Measurements from ENCODE around the gene SUSD3. TPM values are rescaled to one million over a fixed set of nuclear protein-coding genes. Genes with fewer than 3 reads are reported as not detected.

Gene SUSD3
- total RNA-seq, 2 experiments from 2014 or later, result 33.9 to 35.6 TPM

- peak overlapping the region; percentile 81 for H3K27ac Mint-ChIP-seq
- Histone ChIP-seq H3K4me3 (ENCODE audit: low read length) (no peak overlapping the region), H3K27me3 (ENCODE audit: control insufficient read depth in 1 of 2, insufficient read depth in 2 of 2, low read length in 2 of 2) (no peaks in the 10 kb centered on the region), H3K4me1 (ENCODE audit: insufficient read depth, low read length) (peaks cover 65% of the 10 kb centered on the region), H3K36me3 (ENCODE audit: insufficient read depth, low read length) (peaks cover 23% of the 10 kb centered on the region), H3K27ac (ENCODE audit: low read depth in 1 of 2, low read length in 2 of 2) (no peak overlapping the region), H3K9me3 (ENCODE audit: control insufficient read depth in 1 of 2, insufficient read depth in 1 of 2, low read length in 2 of 2) (no peaks in the 10 kb centered on the region)
- TF ChIP-seq CTCF (IDR thresholded peaks at IDR 0.05), result no peak
- DNase-seq (peak in 3 of 14 experiments; percentile 3 to 32 (median 27)), ATAC-seq (ENCODE audit: poor library complexity) (no peak)
- peaks cover 59% of the 10 kb centered on the region for H3K36me3 Mint-ChIP-seq (ENCODE audit: low read depth)
- intact Hi-C loops (cut with DNase I, micrococcal nuclease), result no loop called here
- no peaks in the 10 kb centered on the region for H3K27me3 Mint-ChIP-seq
- CTCF ChIA-PET, result no interaction called here
- H3K4me3 Mint-ChIP-seq, result no peak overlapping the region
- H3K9me3 Mint-ChIP-seq, result no peaks in the 10 kb centered on the region
- POLR2A ChIA-PET, result interaction anchor here (1.6 kb wide), 1 partner anchor 10 kb away, joined by 5 read pairs; the partner anchor contains the start of gene NINJ1
- H3K4me1 Mint-ChIP-seq (ENCODE audit: low read depth), result peaks cover 51% of the 10 kb centered on the region
These were observed 65.2 kb downstream of the SUSD3 start for GRCh38 chr9:93123561-93124283.

- peaks cover 23% of the 10 kb centered on the region for H3K36me3 ChIP-seq (ENCODE audit: insufficient read depth, low read length)
- peaks cover 55% of the 10 kb centered on the region for H3K4me1 Mint-ChIP-seq (ENCODE audit: low read depth)
These were observed 66.3 kb downstream of the SUSD3 start for GRCh38 chr9:93124793-93125192.

GRCh38 chr9:93125331-93125894 is 66.9 kb downstream of the SUSD3 start:
- DNase-seq (peak in 1 of 14 experiments; percentile 25), ATAC-seq (ENCODE audit: poor library complexity) (no peak)
- Mint-ChIP-seq H3K27me3 (no peaks in the 10 kb centered on the region), H3K4me3 (no peak overlapping the region), H3K9me3 (no peaks in the 10 kb centered on the region), H3K27ac (peak overlapping the region; percentile 81), H3K36me3 (ENCODE audit: low read depth) (peaks cover 50% of the 10 kb centered on the region), H3K4me1 (ENCODE audit: low read depth) (peaks cover 53% of the 10 kb centered on the region)
- intact Hi-C loops (cut with DNase I, micrococcal nuclease), result no loop called here
- no peaks in the 10 kb centered on the region for H3K27me3 ChIP-seq (ENCODE audit: control insufficient read depth in 1 of 2, insufficient read depth in 2 of 2, low read length in 2 of 2)
- H3K9me3 ChIP-seq (ENCODE audit: control insufficient read depth in 1 of 2, insufficient read depth in 1 of 2, low read length in 2 of 2), result no peaks in the 10 kb centered on the region
- peak overlapping the region in 1 of 2 donors; percentile 15 for H3K27ac ChIP-seq (ENCODE audit: low read depth in 1 of 2, low read length in 2 of 2)
- TF ChIP-seq CTCF (IDR thresholded peaks at IDR 0.05), result no peak
- ChIA-PET CTCF (interaction anchor here (1.7 kb wide), 1 partner anchor 16 kb away, joined by 6 read pairs; no protein-coding TSS in a partner anchor), POLR2A (interaction anchor here (0.9 to 1.6 kb wide), 5 partner anchors 8 to 24 kb away, joined by 3 to 7 read pairs (median 5); partner anchors contain the start of gene NINJ1)
- peaks cover 65% of the 10 kb centered on the region for H3K4me1 ChIP-seq (ENCODE audit: insufficient read depth, low read length)
- no peak overlapping the region for H3K4me3 ChIP-seq (ENCODE audit: low read length)
- H3K36me3 ChIP-seq (ENCODE audit: insufficient read depth, low read length), result peaks cover 23% of the 10 kb centered on the region

More at GRCh38 chr9:93124793-93125192, 66.3 kb downstream of the SUSD3 start:
- ChIA-PET CTCF (interaction anchor here (1.7 kb wide), 1 partner anchor 16 kb away, joined by 6 read pairs; no protein-coding TSS in a partner anchor), POLR2A (interaction anchor here (1.6 kb wide), 1 partner anchor 9 kb away, joined by 5 read pairs; the partner anchor contains the start of gene NINJ1)
- H3K36me3 Mint-ChIP-seq (ENCODE audit: low read depth), result peaks cover 56% of the 10 kb centered on the region
- Histone ChIP-seq H3K27ac (ENCODE audit: low read depth in 1 of 2, low read length in 2 of 2) (no peak overlapping the region), H3K4me1 (ENCODE audit: insufficient read depth, low read length) (peaks cover 65% of the 10 kb centered on the region), H3K27me3 (ENCODE audit: control insufficient read depth in 1 of 2, insufficient read depth in 2 of 2, low read length in 2 of 2) (no peaks in the 10 kb centered on the region), H3K4me3 (ENCODE audit: low read length) (no peak overlapping the region), H3K9me3 (ENCODE audit: control insufficient read depth in 1 of 2, insufficient read depth in 1 of 2, low read length in 2 of 2) (no peaks in the 10 kb centered on the region)
- DNase-seq, result peak in 3 of 14 experiments; percentile 3 to 29 (median 29)
- no peak for TF ChIP-seq CTCF (IDR thresholded peaks at IDR 0.05)
- H3K27me3 Mint-ChIP-seq, result no peaks in the 10 kb centered on the region
- no peak for ATAC-seq (ENCODE audit: poor library complexity)
- H3K4me3 Mint-ChIP-seq, result no peak overlapping the region
- intact Hi-C loops (cut with DNase I, micrococcal nuclease), result no loop called here
- peak overlapping the region; percentile 81 for H3K27ac Mint-ChIP-seq
- no peaks in the 10 kb centered on the region for H3K9me3 Mint-ChIP-seq

Data from CD4-positive, alpha-beta T cell (primary cell).